ENCODE results near the gene NPAS2. TPM values are rescaled to one million over a fixed set of nuclear protein-coding genes. Genes with fewer than 3 reads are reported as not detected.

The NPAS2 gene
- total and polyA plus RNA-seq, 2 donors (not counting 3 experiments of a cell fraction or from before 2014, with no cell fraction given): 29.0 to 53.9 TPM

DNA sequence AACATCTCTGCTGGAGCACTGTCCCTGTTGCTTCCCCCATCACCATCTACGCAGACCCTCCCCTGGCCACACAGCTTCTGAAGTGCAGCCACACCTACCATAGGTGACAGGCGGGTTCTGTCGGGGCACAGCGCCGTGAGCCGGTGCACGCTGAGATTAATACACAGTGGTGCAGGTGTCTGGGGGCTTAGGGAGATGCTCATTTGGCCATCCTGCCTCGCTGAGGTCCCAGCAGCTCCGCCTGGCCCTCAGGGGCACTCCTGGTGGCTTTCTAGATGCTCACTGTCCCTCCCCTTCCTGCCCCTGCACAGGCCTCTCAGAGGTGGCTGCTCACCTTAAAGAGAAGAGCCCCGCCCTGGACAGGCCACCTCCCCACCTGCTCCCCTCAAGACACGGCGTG lies 163.3 kb downstream of the NPAS2 start:
- Histone ChIP-seq H4K20me1 (replicated peaks; ENCODE audit: control insufficient read depth, extremely low read depth, insufficient read depth, low read length) (no peaks in the 10 kb centered on the region), H3K4me3 (replicated peaks in 1 of 3; ENCODE audit: insufficient read depth in 1 of 3, low read depth in 1 of 3, low read length in 3 of 3) (no peak overlapping the region), H3K9me3 (replicated peaks; ENCODE audit: control insufficient read depth, insufficient read depth, low read length) (no peaks in the 10 kb centered on the region), H3K4me1 (ENCODE audit: control insufficient read depth, extremely low read depth, insufficient read depth, low read length) (peaks cover 14% of the 10 kb centered on the region), H3K79me2 (ENCODE audit: control insufficient read depth, insufficient read depth, low read length) (no peaks in the 10 kb centered on the region), H3K36me3 (ENCODE audit: control insufficient read depth in 2 of 2, extremely low read depth in 1 of 2, insufficient read depth in 2 of 2, low read length in 2 of 2) (peaks cover 3 to 19% of the 10 kb centered on the region in 2 experiments), H3K9me1 (replicated peaks; ENCODE audit: control insufficient read depth, extremely low read depth, insufficient read depth, low read length) (no peaks in the 10 kb centered on the region), H2AFZ (ENCODE audit: low read depth, low read length) (no peak overlapping the region), H3K27ac (ENCODE audit: insufficient read depth, low read depth, low read length) (no peak overlapping the region), H3K27me3 (ENCODE audit: control insufficient read depth in 2 of 2, insufficient read depth in 2 of 2, low read length in 2 of 2) (no peaks in the 10 kb centered on the region), H3K4me2 (ENCODE audit: insufficient read depth, low read length) (no peak overlapping the region), H3K9ac (replicated peaks; ENCODE audit: extremely low read depth, insufficient read depth, low read length) (no peak overlapping the region)
- intact Hi-C loops (cut with micrococcal nuclease): loop anchor here (10.0 kb wide), 1 partner anchor 558 kb away; no protein-coding TSS in a partner anchor
- FAIRE-seq (no peak), DNase-seq (ENCODE audit: low read depth, low spot score) (no peak)
- BruUV-seq (replicated peaks): no TSS peak
- dilution Hi-C loops (cut with MboI; ENCODE audit: extremely low pct_ligation_motif_present, low sequenced_read_pairs): no loop called here
- TF ChIP-seq GATA2 (IDR thresholded peaks at IDR 0.05; ENCODE audit: insufficient read depth, insufficient read length, low read depth, low read length) (no peak), MYC (IDR thresholded peaks at IDR 0.05; ENCODE audit: low read depth, low read length) (no peak), POLR2AphosphoS5 (IDR thresholded peaks at IDR 0.05; ENCODE audit: insufficient read depth, low read depth, low read length) (no peak), JUN (IDR thresholded peaks at IDR 0.05; ENCODE audit: borderline replicate concordance, insufficient read depth, insufficient read length, low read depth) (no peak), FOS (IDR thresholded peaks at IDR 0.05; ENCODE audit: borderline replicate concordance, insufficient read depth, low read length) (no peak), EZH2 (IDR thresholded peaks at IDR 0.05; ENCODE audit: borderline replicate concordance, low read depth, low read length, severe bottlenecking) (no peak), POLR2A (IDR thresholded peaks at IDR 0.05; ENCODE audit: low read depth, low read length) (no peak)
- TF ChIP-seq, protein P1, sequence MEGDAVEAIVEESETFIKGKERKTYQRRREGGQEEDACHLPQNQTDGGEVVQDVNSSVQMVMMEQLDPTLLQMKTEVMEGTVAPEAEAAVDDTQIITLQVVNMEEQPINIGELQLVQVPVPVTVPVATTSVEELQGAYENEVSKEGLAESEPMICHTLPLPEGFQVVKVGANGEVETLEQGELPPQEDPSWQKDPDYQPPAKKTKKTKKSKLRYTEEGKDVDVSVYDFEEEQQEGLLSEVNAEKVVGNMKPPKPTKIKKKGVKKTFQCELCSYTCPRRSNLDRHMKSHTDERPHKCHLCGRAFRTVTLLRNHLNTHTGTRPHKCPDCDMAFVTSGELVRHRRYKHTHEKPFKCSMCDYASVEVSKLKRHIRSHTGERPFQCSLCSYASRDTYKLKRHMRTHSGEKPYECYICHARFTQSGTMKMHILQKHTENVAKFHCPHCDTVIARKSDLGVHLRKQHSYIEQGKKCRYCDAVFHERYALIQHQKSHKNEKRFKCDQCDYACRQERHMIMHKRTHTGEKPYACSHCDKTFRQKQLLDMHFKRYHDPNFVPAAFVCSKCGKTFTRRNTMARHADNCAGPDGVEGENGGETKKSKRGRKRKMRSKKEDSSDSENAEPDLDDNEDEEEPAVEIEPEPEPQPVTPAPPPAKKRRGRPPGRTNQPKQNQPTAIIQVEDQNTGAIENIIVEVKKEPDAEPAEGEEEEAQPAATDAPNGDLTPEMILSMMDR (IDR thresholded peaks at IDR 0.05; ENCODE audit: extremely low read depth in 1 of 2, insufficient read depth in 1 of 2, low read depth in 1 of 2, low read length in 2 of 2): no peak
- TF ChIP-seq, protein P2, sequence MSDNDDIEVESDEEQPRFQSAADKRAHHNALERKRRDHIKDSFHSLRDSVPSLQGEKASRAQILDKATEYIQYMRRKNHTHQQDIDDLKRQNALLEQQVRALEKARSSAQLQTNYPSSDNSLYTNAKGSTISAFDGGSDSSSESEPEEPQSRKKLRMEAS (IDR thresholded peaks at IDR 0.05; ENCODE audit: insufficient read depth, insufficient read length): no peak
- POLR2A ChIA-PET: no interaction called here
- CTCF ChIA-PET: interaction anchor here (1.1 to 2.0 kb wide), 4 partner anchors 36 to 377 kb away, joined by 3 to 27 read pairs (median 6); no protein-coding TSS in a partner anchor
